ENCODE data around the gene MRPS34.

Gene MRPS34

GRCh38 chr16:1726661-1727502 lies 46.1 kb downstream of the MRPS34 start:
- no peak overlapping the region for H3K27ac ChIP-seq (ENCODE audit: low read depth, low read length)
- H3K4me3 ChIP-seq (ENCODE audit: low read depth in 1 of 2, low read length in 2 of 2): no peak overlapping the region
- peaks cover 11% of the 10 kb centered on the region for H3K4me1 ChIP-seq (ENCODE audit: insufficient read depth, low read length)
- no peaks in the 10 kb centered on the region for H3K9me3 ChIP-seq (ENCODE audit: low read length)
- peaks cover 50% of the 10 kb centered on the region for H3K36me3 ChIP-seq (ENCODE audit: insufficient read depth, low read length)
- no peak overlapping the region for H3K9ac ChIP-seq (ENCODE audit: low read length)
- no peaks in the 10 kb centered on the region for H3K27me3 ChIP-seq (ENCODE audit: control insufficient read depth in 1 of 2, insufficient read depth in 2 of 2, low read length in 2 of 2)

- no peaks in the 10 kb centered on the region for H3K27me3 ChIP-seq (ENCODE audit: control insufficient read depth in 1 of 2, insufficient read depth in 2 of 2, low read length in 2 of 2)
- H3K4me1 ChIP-seq (ENCODE audit: insufficient read depth, low read length): peaks cover 20% of the 10 kb centered on the region
- H3K27ac ChIP-seq (ENCODE audit: low read depth, low read length): no peak overlapping the region
- no peak overlapping the region for H3K4me3 ChIP-seq (ENCODE audit: low read depth in 1 of 2, low read length in 2 of 2)
- peaks cover 44% of the 10 kb centered on the region for H3K36me3 ChIP-seq (ENCODE audit: insufficient read depth, low read length)
- H3K9me3 ChIP-seq (ENCODE audit: low read length): no peaks in the 10 kb centered on the region
- H3K9ac ChIP-seq (ENCODE audit: low read length): no peak overlapping the region
Measured at GRCh38 chr16:1724491-1724890, 48.4 kb downstream of the MRPS34 start.

DNA sequence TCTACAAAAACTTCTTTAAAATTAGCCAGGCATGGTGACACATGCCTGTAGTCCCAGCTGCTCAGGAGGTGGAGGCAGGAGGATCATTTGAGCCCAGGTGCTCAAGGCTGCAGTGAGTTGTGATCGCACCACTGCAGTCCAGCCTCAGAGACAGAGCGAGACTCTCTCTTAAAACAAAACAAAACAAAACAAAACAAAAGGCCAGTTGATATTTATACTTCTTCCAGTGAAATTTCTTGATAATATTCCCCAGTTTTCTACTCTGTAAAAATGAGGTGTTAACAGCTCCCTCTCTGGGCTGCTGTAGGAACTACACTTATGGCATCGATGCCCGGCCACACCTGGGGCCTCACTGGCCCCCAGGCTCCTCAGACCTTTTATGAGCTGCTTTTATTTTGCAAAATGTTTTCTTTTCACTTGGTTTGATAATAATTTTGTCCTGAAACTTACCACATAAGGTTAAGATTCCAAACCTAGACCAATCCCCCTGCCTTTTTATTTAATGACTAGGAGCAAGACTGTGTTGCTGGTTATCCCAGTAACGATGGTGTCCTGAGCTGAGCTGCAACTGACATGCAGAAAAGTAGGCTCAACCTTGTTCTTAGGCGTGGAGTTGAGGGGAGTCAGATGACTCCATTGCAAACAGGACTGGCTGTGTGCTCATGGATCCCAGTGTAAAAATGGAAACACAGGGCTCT lies 49.3 kb downstream of the MRPS34 start:
- no peak overlapping the region for H3K9ac ChIP-seq (ENCODE audit: low read length)
- peaks cover 35% of the 10 kb centered on the region for H3K36me3 ChIP-seq (ENCODE audit: insufficient read depth, low read length)
- no peaks in the 10 kb centered on the region for H3K9me3 ChIP-seq (ENCODE audit: low read length)
- no peaks in the 10 kb centered on the region for H3K27me3 ChIP-seq (ENCODE audit: control insufficient read depth in 1 of 2, insufficient read depth in 2 of 2, low read length in 2 of 2)
- H3K27ac ChIP-seq (ENCODE audit: low read depth, low read length): no peak overlapping the region
- H3K4me3 ChIP-seq (ENCODE audit: low read depth in 1 of 2, low read length in 2 of 2): no peak overlapping the region
- peaks cover 24% of the 10 kb centered on the region for H3K4me1 ChIP-seq (ENCODE audit: insufficient read depth, low read length)
